ENCODE measurements around the gene KLHL10.

DNA sequence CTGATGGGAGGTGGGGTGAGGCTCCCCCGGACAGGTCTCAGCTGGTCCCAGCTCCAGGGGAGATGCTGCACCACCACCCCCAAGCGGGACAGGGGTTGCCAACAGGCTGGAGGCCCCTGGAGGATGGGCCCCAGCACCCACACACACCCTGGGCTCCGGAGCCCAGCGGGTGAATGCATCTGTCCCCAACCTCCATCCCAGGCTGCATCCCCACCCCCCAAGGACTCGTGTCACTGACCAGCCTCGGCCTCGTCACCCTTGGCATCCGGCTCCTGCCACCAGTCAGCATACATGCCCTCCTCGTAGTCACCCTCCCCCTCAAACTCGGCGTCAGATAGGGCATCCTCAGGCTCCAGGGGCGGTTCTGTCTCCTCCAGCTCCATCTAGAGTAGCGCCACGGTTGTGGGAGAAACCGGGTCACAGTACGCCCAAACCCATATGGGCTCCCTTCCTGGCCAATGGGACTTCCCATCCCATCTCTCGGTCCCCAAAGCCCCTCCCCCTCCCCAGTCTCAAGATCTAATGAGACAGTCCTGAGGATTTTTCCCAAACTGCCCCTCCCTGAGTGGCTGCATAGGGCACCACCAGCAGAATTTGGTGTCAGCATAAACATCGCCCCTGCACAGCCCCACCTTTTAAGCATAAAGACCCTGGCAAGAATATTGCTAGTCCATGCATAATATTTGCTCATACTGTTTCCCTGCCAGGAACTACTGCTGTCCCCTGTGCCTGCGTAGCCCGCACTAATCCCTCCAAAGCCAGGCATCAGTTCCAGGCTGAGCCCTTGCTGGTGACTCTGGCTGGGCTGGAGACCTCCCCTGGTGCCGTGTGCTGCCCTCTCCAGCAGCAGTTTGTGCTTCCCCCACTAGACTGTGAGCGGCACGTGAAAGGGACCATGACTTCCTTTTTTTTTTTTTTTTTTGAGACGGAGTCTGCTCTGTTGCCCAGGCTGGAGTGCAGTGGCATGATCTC is 34.3 kb upstream of the KLHL10 start:
- TF ChIP-seq ZNF274 (IDR thresholded peaks at IDR 0.05; ENCODE audit: low read depth, low read length) (no peak), YY1 (IDR thresholded peaks at IDR 0.05; ENCODE audit: insufficient read depth, insufficient read length) (no peak), SUZ12 (IDR thresholded peaks at IDR 0.05; ENCODE audit: extremely low read depth, insufficient read depth, insufficient read length) (no peak)

Data from NT2/D1 (cell line).